NCI-H82 treated with DMSO at 0.1 percent for 48 hours (cell line): ENCODE measurements around the gene GJA3.

Experiments
- DNase-seq: peaks from one replicate; lab custom pipeline; 2025; ENCODE audit not compliant: unreplicated experiment; lab: John Stamatoyannopoulos, UW

The GJA3 gene

DNA sequence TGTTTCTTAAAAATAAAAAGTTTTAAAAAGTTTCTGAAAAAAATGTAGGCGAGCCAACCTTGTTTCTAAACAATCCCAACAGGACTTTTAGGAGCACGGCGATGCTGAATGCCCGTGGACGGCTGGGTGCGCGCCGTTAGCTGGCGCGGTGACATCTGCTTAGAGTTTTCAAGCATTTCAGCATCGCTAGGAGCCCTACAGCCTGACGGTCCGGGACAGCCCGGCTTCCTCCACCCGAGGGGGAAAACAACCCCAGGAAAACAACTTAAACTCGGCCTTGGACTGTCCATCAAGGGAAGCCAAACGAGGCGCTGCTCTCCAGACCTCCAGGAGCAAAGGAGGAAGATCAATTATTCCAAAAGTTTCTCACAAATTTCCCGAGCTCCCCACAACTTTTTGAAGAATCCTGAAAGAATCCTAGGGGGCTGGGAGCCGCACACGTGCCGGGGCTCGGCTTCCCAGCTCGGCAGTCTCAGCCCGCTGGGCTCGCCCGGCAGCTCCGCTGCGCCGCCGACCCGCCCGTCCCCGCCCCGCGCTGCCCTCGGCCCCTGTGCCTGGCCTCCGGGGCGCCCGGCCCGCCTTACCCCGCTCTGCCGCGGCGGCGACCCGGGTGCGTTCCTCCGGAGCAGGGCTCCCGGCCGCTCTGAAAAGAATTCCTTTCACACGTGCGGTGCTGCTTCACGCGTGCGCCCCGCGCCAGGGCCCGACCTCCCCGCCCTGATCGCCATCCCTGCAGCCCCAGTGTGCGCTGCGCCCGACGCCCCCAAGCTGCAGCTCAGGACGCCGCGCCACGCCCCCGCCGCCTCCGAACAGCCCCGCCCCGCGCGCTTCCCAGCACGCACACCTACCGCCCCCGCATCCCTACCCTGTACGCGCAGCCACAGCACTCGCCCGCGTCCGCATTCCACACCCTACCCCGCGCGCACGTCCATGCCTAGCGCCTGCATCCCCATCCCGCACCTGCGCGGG is at the start of gene GJA3:
TSS of gene GJA3 (minus strand) at position 747 of the 969 bp plus-strand sequence. CDS start 17,764 bp downstream, outside the sequence.
- peak; percentile 14 for DNase-seq

DNA sequence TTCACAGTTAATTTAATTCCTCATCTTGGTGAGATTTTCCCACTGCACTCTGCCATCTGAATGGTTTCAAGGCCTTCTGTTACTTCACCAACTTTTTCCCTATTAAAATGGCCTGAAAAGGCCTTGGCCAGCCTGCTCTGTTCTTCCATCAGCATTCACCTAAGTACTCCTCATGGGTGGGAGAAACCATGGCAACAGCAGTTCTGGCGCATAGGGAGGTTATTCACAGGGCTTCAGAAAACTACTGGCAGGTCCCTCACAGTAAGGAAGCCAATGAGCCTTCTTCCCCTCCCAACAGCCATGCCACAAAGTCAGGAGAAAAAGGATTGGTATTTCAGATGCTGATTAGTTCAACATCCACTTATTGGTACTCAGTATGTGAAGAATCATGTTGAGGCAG is 49.1 kb upstream of the GJA3 start:
- DNase-seq, result no peak

DNA sequence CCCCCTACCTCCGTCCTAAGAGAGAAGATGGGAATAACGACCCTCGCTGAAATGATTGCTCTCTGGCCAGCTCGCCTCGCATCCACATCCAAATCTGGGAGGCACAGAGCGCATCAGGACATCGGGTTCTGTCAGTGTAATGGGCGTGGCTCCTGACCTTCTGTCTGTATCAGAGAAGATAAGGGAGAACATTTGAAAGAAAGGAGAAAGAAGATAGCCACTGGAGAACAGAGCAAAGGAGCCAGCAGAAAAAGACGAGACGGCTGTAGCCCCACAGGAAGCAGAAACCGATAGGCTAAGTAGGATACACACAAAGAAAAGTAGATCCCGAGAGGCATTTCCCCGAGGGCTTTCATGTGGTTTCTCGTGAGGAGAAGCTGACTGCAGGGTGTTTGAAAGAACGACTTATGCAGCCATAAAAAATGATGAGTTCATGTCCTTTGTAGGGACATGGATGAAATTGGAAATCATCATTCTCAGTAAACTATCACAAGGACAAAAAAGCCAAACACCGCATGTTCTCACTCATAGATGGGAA is 45.9 kb upstream of the GJA3 start:
- no peak for DNase-seq

DNA sequence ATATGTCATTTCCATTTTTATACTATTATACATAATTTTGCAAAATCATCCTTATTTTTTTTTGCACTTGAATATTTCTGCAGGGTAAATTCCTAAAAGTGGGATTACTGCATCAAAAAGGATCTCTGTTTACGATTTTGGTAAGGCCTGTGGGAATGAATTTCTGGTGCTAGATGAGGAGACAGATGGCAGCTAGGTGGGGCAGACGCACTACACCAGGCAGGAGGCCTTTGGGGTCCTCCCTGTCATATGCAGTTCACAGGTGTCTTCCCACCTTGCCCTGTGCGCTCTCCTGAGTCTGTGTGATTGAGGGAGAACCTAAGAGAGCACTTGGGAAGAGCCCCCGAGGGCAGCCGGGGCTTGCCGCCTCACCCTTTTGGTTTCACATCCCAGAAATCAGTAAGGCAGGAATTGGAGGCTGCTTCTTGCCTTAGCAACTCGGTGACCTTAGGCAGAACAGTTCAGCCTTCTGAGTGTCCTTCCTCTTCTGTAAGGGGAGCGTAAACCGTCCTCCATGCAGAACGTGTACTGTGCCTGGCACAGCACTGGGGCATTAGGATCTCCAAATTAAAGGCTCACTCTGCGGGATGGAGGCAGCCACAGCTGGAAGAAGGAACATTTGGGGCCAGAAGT is 45.3 kb upstream of the GJA3 start:
- no peak for DNase-seq

DNA sequence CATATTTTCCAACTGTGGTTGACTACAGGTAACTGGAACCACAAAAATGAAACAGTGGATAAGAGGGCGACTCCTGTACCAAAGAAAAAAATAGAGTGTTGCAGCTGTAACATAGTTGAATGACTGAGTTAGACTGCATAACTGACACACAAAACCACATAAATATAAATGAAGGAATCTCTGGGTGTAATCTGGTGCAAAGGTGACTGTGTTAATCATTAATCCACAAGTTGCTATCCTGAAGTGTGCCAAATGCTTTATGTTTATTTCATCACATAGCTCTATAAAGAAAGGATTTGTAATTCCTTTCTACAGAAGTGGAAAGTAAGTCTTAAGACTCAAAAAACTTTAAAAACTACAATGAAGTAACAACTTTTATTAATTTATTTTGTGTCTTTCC is 37.9 kb upstream of the GJA3 start:
- no peak for DNase-seq

DNA sequence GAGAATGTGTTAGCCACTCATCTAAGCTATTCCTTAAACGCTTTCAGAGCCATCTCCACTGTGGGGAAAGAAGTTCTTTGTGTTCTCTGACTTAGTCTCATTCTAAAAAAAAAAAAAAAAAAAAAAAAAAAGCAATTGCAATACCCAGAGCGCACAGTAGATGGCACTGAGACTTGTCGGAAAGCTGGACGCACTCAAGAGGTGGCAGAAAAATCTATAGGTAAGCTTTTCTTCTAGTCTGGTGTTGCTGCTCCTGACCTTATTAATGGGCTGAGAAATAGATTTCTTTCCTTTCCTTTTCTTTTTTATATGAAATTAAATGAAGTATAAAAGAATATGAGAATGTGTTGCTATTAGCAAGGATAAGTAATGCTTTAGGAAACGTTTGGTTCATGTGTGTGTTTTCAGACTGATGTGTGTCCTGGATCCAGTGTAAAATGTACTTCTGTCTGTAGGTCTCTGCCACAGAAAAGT is 36.5 kb upstream of the GJA3 start:
- peak; percentile 35 for DNase-seq

DNA sequence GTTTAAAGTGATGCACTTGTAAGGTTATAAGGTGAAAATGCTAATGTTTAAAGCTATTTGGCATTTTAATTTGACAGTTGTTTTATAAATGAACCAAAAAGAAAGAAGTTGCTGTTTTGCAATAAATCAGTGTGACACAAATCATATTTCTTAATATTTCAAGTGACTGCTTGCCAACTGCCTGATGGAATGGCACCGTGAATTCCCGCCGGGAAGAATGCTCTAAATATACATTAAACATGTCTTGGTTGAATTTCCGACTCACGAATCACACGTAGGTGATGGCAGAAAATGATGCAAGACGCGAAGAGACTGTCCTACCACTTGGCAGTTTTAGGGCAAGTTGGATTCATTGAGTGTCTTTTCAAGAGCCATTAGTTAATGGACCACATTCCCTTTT is 34.9 kb upstream of the GJA3 start:
- DNase-seq, result no peak

DNA sequence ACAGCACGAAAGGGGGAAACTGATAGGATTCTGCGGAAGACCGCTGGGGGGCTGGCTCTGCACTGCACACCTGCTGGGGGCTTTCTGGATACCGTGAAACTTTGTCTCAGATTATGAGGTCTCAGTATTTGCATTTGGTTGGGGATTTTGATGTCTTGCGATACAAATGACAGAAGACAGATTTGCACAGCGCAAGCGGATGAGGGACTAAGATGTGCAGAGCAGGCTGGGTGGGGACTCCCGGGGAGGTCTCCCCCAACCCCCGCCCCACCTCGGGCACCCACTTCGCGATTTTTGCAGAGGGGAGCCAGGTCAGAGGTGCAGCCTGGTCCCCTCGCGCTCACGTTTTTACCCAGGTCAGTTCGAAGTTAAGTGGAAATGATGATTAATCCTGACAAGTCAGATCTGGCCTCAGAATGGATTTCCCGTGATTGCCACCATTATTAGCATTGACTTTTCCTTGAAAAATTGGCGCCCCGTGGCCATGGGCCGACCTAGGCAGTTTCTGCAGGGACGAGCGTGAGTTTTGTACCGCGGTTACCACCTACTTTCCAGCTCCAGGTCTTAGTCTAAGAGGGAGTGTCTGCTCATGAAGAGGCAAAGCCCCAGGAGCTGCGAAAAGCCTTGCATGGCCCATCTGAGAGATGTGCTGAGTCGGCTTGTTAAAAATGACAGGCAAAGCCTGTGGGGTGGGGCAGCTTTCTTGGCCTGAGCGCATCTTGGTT is 33.2 kb upstream of the GJA3 start:
- DNase-seq, result no peak

DNA sequence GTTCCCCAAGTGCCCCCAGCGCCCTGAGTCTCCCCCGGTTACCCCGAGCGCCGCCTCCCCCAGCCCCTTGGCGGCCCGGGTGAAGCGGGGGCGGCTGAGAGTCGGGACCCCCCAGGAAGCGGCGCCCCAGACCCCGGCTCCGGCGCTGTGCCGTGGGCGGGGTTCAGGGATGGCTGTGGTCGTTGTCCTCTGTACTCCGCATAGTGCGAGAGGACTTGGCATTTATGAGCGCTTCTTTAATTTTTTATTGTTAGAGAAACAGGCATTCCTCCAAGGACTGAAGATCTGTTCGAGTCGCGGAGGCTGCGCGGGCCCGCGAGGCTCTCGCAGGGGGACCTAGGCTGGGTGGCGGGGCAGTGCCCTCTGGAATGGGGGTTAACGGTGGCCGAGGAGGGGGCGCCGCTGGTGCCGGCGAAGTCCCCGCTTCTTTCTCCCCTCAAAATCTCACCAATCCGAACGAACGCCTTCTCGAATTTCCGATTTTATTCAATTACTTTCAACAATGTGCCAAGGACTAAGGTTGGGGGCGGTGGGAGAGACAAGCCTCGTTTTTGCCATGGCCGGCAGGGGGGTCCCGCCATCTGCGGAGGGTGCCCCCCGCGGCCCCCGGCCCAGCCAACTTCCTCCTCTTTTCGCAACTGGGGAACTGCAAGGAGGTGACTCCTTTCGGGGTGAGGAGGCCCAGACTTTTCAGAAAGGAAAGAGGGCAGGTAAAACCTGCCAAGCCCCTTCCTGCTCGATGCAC is 32.5 kb upstream of the GJA3 start:
- DNase-seq, result no peak

DNA sequence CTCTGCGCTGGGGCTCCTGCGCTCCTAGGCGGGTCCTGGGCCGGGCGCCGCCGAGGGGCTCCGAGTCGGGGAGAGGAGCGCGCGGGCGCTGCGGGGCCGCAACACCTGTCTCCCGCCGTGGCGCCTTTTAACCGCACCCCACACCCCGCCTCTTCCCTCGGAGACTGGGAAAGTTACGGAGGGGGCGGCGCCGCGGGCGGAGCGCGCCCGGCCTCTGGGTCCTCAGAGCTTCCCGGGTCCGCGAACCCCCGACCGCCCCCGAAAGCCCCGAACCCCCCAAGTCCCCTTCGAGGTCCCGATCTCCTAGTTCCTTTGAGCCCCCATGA is 31.9 kb upstream of the GJA3 start, which contains the start of gene GJB2:
TSS of gene GJB2 (minus strand) at position 103 of the 326 bp plus-strand sequence. CDS start 3,357 bp downstream, outside the sequence.
- no peak for DNase-seq

DNA sequence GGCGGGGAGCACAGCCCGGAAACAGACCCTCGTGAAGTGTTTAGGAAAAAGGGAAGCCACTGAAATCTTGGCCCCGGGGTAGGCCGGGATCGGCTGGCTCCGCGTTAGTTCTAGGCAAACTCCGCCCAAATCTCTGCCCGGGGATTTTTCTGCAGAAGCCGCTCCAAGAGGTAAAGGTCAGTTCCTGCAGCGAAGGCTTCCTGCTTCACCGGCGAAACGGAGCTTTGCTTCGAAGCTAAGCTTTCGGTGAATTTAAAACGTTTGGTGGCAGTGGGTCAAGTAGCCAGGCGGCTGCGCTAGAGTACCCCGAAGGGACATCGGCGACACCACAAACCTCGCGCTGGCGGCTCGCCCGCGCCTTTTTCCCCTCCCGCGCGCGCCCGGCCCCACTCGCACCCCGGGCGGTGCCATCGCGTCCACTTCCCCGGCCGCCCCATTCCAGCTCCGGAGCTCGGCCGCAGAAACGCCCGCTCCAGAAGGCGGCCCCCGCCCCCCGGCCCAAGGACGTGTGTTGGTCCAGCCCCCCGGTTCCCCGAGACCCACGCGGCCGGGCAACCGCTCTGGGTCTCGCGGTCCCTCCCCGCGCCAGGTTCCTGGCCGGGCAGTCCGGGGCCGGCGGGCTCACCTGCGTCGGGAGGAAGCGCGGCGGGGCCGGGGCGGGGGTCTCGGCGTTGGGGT is 31.4 kb upstream of the GJA3 start:
- DNase-seq, result no peak

DNA sequence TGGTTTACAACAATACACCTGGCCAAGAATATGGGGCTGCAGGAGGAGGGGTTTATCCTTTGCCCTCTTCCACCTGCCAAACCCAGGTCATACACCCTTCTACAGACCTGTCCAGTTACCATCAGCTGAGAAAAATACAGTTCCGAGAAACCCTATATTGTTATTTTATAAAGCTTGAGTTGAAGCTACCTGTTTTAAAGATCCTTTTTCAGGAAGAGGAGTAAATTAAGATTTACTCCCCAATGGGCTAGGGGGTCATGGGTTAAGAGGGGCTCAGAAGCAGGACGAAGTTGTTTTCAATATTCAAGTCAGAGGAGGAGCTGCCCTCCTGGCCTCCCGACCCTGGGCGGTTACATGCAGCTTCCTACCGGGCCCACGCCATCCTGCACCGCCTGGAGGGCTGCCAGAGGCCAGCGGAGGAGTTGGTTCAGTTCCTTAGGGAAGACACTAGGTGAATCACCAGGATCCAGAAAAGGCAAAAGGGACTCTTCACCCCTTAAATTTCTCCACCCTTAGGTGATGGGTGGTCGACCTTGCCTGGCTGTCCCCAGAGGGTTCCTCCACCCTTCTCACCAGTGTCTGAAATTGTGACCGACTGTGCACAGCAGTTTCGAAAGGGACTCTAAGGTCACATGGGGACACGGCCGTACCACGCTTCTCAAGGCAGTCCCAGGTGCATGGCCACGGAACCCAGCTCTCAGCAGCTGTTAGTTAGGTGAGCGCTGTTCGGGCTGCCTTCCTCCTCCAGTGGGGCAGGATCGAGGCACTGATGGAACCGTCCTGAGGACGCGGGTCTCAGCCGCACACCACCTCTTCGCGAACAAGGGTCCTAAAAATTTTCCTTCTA is 30.7 kb upstream of the GJA3 start:
- no peak for DNase-seq

DNA sequence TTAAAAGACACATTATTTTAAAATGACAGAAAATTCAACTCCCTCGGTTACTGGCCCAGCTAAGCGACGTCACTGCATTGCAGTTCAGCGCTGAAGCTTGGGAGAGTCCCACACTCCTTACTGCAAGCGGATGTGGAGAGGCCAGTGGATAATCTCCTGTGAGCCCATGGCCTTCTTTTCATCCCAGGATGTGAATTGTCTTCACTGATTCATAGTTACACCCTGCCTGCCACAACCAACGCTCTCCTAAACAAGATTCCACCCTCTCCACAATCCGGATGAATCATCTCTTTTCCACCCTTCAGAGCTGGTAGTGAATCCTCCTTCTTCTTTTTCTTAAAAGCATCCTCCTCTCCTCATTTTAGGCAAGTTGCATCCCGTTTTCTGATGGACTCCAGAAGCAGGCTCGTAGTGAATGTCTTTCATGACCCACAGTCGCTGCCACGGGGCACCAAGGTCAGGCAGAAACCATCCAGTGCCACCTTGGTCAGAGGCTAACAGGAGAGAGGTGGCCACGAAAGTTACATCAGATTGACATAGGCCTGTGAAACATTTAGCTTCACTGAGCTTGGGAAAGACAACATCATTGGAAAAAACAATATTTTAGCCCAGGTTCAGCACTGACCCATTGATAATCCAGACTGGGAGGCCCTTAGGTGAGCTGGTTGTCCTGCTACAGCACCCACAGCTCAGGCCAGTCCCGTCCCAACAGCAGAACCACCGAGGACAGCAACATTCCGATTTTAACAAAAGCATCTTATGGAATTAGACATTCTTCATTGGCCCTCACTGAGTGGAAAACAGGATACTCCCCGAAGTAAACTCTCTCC is 29.8 kb upstream of the GJA3 start:
- DNase-seq, result no peak

DNA sequence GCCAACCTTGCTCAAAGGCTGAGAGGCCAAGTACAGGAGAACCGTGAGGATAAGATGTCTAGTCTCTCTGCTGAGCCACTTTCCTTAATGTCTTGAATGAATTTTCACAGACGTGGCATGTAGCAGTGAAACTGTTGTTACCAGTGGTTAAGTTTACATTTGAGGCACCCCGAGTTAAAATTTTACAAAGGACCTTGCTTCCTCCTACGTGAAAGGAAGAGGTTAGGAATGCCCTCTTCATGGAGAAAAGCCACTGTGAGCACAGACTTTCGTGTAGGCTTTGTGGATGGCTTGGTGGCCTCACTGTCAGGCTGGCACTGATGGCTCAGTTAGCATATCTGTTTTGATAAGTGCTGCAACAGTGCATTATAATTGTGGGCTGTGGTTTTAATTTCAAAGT is 29.2 kb upstream of the GJA3 start:
- no peak for DNase-seq

DNA sequence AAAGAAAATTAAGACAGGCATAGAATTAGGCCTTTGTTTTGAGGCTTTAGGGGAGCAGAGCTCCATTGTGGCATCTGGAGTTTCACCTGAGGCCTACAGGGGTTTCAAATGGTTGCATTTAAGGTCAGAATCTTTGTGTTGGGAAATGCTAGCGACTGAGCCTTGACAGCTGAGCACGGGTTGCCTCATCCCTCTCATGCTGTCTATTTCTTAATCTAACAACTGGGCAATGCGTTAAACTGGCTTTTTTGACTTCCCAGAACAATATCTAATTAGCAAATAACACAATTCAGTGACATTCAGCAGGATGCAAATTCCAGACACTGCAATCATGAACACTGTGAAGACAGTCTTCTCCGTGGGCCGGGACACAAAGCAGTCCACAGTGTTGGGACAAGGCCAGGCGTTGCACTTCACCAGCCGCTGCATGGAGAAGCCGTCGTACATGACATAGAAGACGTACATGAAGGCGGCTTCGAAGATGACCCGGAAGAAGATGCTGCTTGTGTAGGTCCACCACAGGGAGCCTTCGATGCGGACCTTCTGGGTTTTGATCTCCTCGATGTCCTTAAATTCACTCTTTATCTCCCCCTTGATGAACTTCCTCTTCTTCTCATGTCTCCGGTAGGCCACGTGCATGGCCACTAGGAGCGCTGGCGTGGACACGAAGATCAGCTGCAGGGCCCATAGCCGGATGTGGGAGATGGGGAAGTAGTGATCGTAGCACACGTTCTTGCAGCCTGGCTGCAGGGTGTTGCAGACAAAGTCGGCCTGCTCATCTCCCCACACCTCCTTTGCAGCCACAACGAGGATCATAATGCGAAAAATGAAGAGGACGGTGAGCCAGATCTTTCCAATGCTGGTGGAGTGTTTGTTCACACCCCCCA is 28.1 kb upstream of the GJA3 start:
- no peak for DNase-seq

DNA sequence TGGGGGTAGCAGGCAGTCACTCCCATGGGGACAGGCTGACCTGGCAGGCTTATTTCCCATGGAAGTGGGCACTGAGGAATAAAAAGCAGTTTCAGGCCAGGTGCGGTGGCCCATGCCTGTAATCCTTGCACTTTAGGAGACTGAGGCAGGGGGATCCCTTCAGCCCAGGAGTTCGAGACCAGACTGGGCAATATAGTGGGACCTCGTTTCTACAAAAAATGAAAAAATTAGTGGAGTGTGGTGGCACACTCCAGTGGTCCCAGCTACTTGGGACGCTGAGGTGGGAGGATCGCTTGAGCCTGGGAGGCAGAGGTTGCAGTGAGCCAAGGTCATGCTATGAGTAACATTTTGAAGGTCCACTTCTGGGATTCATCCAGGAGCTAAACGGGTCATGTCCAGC is 25.9 kb upstream of the GJA3 start:
- no peak for DNase-seq

DNA sequence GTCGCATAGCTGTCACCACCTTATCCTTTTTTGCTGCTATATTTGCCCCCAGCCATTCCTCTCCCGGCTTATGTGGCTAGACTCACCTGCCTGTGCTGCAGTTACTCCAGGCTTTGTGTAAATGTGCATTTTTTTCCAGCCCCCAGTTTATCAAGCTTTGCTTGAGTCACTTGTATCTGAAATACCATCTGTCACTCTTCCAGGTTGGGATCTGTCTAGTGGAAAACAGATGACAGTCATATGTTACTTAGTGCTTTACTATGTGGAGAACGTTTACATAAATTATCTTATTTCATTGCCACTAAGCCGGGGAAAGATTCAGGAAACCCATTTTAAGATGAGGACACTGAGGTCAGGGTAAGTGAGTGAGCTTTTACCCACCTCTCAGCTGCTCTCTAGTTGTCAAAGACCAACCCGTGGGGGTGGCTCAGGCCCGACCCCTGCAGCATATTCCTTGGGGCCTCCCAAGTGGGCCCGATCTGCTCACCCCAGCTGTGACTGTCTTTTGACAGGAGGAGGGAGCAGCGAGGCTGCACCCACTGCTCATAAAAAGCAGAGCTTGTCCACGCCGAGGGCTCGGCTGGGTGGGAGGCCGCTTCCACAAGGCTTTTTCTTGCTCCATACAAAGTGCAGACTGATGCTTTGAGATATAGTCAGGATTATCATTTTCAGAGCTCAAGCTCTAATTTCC is 24.7 kb upstream of the GJA3 start:
- no peak for DNase-seq
